GM10248 (cell line): Measurements from ENCODE around the gene RTN4IP1.

Source experiments
- CTCF ChIA-PET: fragments of 300-600 bp; sonication (Branson Sonifier 250); formaldehyde crosslinking; extraction: SDS; loops from one replicate; lab custom pipeline; 2021; ENCODE audit warnings: antibody characterized with exemption; lab: Yijun Ruan, JAX
- POLR2A ChIA-PET: fragments of 350-650 bp; sonication (Branson Sonifier 250); formaldehyde crosslinking; extraction: SDS; loops from one replicate; lab custom pipeline; 2020; ENCODE audit warnings: antibody characterized with exemption; lab: Yijun Ruan, JAX
- DNase-seq: peaks from one replicate; pipeline ENCODE4 v3.0.0; 2012; ENCODE audit errors: extremely low spot score
- TF ChIP-seq, protein P1 (sequence below): IDR thresholded peaks from 2 replicates; pipeline ENCODE4 v1.5.1; 2012; ENCODE audit warnings: mild to moderate bottlenecking, low read depth; ENCODE audit errors: extremely low read depth, missing control alignments, control extremely low read depth

Gene RTN4IP1

DNA sequence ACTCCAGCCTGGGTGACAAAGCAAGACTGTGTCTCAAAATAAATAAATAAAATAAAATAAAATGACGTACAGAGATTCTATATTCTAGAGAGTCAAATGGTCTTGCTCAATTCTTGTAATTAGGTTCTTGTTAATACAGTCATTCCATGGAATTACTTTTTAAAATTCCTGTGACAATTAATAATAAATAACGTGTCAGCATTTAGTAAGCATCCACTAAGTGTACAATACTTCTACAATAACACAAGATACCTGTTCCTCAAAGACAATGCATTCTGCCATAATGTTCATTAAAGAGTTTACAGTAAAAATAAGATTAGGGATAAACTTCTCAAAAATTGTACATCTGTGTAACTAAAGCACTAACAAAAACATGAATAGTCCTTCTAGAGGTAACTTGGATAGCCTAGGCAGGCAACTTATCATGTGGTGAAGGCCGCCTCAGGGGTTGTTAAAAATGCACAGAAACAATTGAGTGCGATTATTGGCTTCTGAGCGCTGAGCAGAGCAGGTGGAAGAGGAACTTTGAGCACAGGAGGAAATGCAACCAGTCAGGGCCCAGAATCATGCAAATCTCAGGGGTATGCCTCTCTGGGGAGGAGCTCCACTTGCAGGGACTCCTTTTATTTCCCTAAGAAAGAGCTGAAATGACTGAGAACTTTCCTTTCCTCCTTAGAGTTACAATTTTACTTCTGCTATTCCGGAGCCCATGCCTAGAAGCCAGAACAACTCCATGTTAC, 37.2 kb upstream of the RTN4IP1 start:
- CTCF ChIA-PET, result interaction anchor here (1.5 to 2.5 kb wide), 2 partner anchors 10 to 14 kb away, joined by 3 to 5 read pairs; no protein-coding TSS in a partner anchor

DNA sequence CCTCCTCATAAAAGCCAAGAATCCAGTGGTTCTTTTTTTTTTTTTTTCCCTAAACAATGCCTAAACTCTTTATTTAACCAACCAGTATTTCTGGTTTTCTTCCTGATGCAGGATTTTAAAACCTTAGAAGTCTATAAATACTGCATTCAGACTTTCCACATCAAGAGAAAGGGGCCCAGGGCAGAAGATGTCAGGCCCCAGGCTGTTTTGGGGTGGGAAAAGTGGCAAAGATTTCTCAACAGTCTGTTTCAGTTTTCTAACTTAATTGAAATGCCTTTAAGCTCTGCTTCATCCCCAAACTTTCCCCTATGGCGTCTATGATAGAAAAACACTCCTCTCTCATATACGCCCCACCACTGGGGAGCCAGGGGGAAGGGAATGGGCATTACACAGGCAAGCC, 33.2 kb upstream of the RTN4IP1 start:
- ChIA-PET POLR2A (no interaction called here), CTCF (no interaction called here)
- TF ChIP-seq, protein P1, sequence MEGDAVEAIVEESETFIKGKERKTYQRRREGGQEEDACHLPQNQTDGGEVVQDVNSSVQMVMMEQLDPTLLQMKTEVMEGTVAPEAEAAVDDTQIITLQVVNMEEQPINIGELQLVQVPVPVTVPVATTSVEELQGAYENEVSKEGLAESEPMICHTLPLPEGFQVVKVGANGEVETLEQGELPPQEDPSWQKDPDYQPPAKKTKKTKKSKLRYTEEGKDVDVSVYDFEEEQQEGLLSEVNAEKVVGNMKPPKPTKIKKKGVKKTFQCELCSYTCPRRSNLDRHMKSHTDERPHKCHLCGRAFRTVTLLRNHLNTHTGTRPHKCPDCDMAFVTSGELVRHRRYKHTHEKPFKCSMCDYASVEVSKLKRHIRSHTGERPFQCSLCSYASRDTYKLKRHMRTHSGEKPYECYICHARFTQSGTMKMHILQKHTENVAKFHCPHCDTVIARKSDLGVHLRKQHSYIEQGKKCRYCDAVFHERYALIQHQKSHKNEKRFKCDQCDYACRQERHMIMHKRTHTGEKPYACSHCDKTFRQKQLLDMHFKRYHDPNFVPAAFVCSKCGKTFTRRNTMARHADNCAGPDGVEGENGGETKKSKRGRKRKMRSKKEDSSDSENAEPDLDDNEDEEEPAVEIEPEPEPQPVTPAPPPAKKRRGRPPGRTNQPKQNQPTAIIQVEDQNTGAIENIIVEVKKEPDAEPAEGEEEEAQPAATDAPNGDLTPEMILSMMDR, result no peak
- DNase-seq, result no peak

More for the DNA sequence above, 37.2 kb upstream of the RTN4IP1 start:
- TF ChIP-seq, protein P1, result no peak
- DNase-seq, result peak; percentile 44
- POLR2A ChIA-PET, result no interaction called here

DNA sequence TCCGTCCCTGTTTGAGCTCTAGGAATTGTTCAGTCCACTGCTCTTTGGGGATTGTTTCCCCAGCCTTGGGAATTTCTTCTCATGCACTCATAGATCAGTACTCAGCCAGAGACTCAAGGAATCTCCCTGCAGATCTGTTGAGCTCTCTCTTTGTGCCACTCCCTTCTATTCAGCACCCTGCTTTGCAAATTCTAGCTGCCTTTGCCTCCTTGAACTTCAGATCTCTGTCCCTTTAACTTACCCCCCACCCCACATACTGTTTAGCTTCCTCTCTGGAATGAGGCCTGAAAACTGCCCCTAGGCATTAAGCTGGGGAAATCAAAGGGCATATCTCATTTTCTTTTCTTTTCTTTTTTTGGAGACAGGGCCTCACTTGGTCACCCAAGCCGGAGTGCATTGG, 30.6 kb upstream of the RTN4IP1 start:
- POLR2A ChIA-PET, result no interaction called here

DNA sequence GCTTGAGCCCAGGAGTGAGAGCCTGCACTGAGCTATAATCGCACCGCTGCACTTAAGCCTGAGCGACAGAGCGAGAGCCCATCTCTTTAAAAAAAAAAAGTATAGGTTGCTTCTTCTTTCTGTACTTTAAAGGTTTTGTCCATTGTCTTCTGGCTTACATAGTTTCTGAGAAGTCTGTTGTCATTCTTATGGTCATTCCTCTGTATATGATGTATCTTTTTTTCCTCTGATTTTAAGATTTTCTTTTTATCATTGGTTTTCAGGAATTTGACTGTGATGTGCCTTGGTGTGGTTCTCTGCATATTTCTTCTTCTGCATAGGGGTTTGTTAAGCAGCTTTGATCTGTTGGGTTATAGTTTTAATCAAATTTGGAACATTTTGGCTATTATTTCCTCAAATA, 29.2 kb upstream of the RTN4IP1 start:
- DNase-seq, result no peak
- TF ChIP-seq, protein P1, result no peak
- ChIA-PET POLR2A (no interaction called here), CTCF (interaction anchor here (1.3 kb wide), 1 partner anchor 50 kb away, joined by 3 read pairs; no protein-coding TSS in a partner anchor)

More for the DNA sequence above, 30.6 kb upstream of the RTN4IP1 start:
- DNase-seq, result no peak
- CTCF ChIA-PET, result interaction anchor here (1.2 kb wide), 1 partner anchor 456 kb away, joined by 3 read pairs; no protein-coding TSS in a partner anchor
- TF ChIP-seq, protein P1, result no peak

DNA sequence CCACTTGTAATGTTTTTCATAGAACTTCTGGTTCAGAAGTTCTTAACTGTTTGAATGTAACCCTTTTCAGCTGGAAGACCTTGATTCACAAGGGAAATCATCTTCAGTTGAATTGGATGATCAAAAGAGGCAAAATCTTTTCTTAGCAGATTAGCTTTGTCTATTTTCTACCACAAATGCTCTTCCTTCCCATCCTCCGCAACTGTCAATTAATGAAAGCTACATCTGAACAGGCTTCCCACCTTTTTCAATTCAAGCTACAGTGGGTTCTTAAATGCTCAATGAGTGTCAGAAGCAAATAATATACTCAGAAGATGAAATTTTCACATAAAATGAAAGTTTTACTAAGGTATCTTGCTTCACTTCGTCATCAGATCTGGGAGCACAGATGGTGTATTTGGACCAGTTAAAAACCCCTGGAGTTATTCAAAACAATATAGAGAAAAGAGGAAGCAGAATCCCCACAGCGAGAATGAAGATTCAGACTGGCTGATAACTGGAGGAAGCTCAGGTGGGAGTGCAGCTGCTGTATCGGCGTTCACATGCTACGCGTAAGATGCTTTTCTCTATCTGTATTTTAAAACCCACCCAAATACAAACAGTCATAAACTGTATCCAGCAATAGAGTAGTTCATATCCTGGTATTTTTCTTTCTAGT, 19.5 kb upstream of the RTN4IP1 start:
- DNase-seq, result peak; percentile 30
- TF ChIP-seq, protein P1, result no peak
- CTCF ChIA-PET, result interaction anchor here (1.0 to 1.4 kb wide), 2 partner anchors 10 to 203 kb away, joined by 3 to 6 read pairs; no protein-coding TSS in a partner anchor
- POLR2A ChIA-PET, result interaction anchor here (0.6 kb wide), 1 partner anchor 294 kb away, joined by 6 read pairs; no protein-coding TSS in a partner anchor

DNA sequence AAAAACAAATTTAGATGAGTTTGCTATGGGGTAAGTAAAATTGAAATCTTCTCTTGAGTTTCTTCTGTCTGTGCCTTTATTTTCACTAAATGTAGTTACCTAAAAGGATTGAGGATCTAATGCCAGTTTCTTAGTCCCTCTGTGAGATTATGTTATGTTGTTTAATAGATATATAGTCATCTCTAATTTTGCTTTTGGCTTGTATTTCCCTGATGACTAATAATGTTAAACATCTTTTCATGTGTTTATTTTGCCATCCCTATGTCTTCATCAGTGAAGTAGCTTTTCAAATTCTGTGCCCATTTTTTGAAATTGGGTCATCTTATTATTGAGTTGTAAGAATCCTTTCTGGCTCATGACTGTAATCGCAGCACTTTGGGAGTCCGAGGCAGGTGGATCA, 13.8 kb upstream of the RTN4IP1 start:
- ChIA-PET CTCF (interaction anchor here (1.2 to 1.5 kb wide), 2 partner anchors 9 to 308 kb away, joined by 3 to 5 read pairs; no protein-coding TSS in a partner anchor), POLR2A (no interaction called here)
- TF ChIP-seq, protein P1, result no peak
- DNase-seq, result no peak
